HG02642 (cell line): ENCODE data around the gene GJA3.

ENCODE experiments used
- ATAC-seq: cut with Tn5 transposase; IDR thresholded peaks from one replicate; pipeline ENCODE4 v1.9.1; 2021; ENCODE audit warnings: mild to moderate bottlenecking; ENCODE audit not compliant: unreplicated experiment, poor library complexity

The GJA3 gene

GRCh38 chr13:20131057-20131832 lies 29.6 kb downstream of the GJA3 start:
- ATAC-seq, result no peak

DNA sequence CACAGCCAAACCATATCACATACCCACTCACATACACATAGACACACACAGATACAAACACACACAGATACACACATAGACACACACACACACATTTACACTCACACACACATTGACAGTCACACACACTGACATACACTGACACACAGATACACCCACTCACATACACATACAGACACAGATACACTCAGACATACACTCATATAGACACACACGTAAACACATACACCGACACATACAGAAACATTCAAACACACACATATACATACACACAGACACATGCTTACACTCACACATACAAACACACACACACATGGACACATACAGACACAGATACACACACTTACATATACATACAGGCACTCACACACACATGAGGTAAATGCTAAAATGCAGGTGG lies 30.2 kb downstream of the GJA3 start:
- no peak for ATAC-seq

- no peak for ATAC-seq
Measured at GRCh38 chr13:20130012-20130411, 30.8 kb downstream of the GJA3 start.

DNA sequence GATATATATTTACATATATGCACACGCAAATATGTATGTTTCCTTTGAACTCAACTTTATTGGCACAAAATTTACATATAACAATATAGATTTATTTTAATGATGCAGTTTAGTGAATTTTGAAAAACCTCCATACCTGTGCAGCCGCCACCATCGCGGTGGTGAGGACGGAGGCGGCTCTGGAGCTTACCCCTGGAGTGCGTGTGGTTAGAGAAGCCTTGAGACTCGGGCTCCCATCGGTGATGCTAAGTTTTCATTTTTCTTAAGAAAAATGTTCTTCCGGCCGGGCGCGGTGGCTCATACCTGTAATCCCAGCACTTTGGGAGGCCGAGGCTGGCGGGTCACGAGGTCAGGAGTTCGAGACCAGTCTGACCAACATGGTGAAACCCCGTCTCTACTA lies 31.8 kb downstream of the GJA3 start:
- no peak for ATAC-seq

GRCh38 chr13:20128459-20128931 lies 32.4 kb downstream of the GJA3 start:
- peak; percentile 20 for ATAC-seq

- peak; percentile 80 for ATAC-seq
Measured at GRCh38 chr13:20127562-20128458, 33.0 kb downstream of the GJA3 start.

DNA sequence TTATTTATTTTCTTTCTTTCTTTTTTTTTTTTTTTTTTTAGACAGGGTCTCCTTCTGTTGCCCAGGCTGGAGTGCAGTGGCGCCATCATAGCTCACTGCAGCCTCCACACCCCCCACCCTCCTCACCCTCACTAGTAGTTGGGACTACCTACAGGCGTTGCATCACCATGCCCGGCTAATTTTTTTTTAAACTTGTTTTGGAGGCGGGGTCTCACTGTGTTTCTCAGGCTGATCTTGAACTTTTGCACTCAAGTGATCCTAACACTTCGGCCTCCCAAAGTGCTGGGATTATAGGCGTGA lies 33.6 kb downstream of the GJA3 start:
- ATAC-seq, result peak; percentile 14

GRCh38 chr13:20126541-20127261 lies 34.2 kb downstream of the GJA3 start:
- no peak for ATAC-seq

DNA sequence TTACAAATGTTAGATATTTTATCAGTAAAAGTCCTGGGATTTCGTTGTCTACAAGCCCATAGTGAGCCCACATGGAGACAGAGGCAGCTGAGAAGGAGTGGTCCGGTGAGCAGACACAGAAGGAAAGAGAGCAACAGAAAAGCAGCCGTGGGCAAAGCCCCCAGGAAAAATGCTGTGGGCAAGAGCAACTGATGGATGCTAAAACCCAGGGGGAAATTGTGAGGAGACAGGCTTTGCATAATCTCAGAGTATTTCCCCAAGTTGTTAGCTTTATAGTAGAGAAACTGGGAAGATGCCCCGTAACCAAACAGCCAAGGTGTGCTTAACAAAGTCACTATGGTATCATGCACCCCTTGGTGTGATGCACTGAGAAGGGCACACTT lies 35.1 kb downstream of the GJA3 start:
- ATAC-seq, result no peak

DNA sequence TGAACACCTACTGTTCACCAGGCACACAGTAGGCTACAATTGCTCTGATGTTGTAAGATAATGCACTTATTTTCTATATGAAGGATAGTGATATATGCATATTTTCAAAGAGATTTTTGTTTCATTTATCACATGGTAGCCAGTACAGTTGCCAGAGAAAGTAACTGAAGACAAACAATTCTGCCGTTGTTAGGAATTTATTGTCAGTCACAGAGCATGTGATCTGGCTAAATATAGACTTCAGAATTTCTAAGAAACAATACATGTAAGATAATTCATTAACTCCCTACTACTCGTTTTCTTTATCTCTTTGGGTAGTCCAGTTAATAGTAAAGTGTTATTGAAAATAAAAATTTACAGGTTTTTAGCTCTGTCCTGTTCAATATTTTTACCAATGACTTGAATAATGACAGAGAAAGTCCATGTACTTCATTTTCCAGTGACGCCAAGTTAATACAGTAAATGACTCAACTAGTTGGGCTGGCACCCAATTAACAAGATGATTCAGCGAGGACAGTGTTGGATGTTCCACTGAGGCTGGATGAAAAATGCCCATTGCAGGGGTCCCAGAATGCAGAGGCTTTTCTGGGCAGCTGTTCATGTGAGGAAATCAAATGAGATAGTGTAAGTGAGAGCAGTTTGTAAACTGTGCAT lies 35.6 kb downstream of the GJA3 start:
- ATAC-seq, result no peak

- ATAC-seq, result no peak
Measured at GRCh38 chr13:20124303-20124702, 36.5 kb downstream of the GJA3 start.

DNA sequence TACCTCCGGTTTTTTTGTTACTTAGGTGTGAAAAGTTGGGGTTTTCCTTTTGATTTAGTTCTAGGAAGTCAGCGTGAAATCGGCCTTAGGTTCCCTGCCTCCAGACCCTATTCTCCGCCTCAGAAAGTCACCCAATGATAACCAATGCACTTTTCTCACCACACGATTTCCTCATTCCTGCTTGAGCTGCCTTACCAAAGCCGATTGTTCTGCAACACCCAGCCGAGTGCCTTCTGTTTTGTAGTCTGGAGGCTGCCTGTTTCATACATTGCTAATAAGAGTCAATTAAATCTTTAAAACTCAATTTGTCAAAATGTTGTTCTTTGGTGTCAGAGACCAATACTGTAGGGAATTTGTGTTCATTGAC lies 39.7 kb downstream of the GJA3 start:
- no peak for ATAC-seq

DNA sequence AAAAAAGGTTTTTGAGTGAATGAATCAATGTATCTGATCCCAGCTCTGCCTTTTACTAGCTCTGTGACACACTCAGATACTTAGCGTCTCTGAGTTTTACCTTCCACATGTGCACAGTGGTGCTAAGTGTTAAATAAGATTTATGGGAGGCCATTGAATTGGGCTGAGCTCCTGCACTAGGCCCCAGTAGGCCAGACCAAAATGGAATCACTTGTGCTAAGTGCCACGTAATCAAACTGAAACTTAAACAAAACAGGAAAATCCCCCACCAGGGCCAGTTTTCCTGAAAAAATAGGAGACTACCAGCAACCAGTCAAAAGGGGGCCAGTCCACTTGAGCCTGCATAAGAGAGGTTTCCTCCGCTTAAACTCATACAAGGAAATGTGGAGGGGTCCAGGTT lies 40.9 kb downstream of the GJA3 start:
- no peak for ATAC-seq

GRCh38 chr13:20118268-20119140 lies 42.3 kb downstream of the GJA3 start:
- peak; percentile 51 for ATAC-seq

DNA sequence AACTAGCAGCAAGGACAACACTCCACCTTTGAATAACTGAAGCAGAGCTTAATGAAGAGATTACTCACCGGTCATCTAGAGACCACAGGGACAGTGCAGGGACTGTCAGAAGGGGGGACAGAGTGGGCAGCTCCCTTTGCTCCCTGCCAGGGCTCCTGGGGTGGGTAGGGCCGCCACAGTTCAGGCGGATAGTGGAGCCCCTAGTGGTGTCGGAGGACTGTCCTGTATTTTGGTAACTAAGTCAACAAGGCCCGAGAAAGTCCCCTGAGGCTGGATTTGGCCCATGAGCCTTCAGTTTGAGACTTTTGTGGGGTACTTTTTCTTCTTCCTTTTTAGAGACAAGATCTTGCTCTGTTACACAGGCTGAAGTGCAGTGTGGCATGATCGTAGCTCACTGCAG lies 44.6 kb downstream of the GJA3 start:
- no peak for ATAC-seq

- no peak for ATAC-seq
Measured at GRCh38 chr13:20114066-20114610, 46.7 kb downstream of the GJA3 start.

- ATAC-seq, result no peak
Measured at GRCh38 chr13:20109037-20109436, 51.8 kb downstream of the GJA3 start.

DNA sequence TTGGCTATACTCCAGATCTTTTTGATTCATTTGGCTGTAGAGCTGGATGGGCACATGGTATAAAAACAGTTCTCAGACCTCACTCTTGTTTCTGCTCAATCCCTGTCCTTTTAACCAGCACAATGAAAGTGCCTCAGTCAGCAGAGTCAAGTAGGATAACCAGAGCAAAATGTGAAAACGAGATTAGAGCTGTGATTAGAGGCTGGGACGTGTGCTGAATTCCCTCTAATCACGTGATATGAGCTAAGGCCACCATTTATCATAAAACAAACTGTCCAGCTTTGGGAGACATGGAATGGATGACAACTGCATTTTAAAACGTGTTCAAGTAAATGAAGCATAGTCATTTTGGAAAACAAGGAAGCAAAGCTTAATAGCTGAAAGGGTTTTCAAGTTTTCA lies 54.1 kb downstream of the GJA3 start:
- no peak for ATAC-seq

DNA sequence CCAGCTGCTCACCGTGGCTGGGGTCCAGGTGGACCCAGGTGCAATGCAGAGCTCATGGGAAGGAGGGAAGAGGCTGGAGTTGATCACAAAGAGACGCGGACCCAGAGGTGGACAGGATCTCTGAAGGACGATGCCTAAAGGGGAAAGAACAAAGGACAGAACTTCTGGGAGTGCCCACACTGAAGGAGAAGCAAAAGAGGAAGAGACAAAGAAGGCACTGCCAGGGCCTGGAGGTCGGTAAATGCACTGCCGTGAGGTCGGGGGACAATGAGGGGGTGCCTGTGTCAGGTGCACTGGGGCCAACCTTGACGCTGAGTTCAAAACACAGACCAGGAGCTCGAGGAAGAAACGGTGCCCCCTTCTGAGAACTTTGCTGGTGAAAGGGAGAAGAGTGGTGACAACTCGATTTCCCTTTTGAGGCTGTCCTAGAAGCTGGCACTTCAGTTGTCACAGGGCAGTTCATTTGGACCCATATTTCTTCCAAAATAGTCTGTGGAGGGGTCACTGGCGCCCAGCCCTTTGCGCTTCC lies 55.6 kb downstream of the GJA3 start:
- no peak for ATAC-seq
